ENCODE data around the gene ATP8B4. TPM values are rescaled to one million over a fixed set of nuclear protein-coding genes. Genes with fewer than 3 reads are reported as not detected.

The ATP8B4 gene
- total and polyA plus RNA-seq, 2 of the 8 experiments (the other 6 are each of a cell fraction or from before 2014, with no cell fraction given): 0.17 to 0.24 TPM

DNA sequence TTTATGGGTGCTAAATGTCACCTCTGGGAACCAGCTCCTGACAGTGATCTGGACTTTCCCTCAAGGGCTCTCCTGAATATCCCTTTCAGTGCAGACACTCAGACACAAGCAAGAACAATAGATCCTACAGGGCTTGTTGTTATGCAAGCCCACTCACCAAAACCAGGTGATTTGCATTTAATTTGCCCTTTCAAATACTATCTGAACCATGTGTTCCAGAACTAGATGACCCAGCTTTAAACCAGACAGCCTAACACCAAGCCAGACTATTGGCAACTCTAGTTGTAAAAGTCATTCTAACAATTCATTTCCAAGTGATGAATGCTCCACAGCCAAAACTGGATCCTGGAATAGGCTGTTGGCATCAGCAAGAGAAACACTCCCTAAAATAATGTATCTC, 5.6 kb upstream of the ATP8B4 start:
- no peak overlapping the region for H3K14ac ChIP-seq (ENCODE audit: insufficient read length)
- H3K56ac ChIP-seq (replicated peaks; ENCODE audit: insufficient read length, low read depth, low read length): no peak overlapping the region
- no peak overlapping the region for H3K4me3 ChIP-seq (ENCODE audit: extremely low read depth in 1 of 4, insufficient read depth in 2 of 4, low read depth in 3 of 4, low read length in 4 of 4)
- H3K4me2 ChIP-seq (ENCODE audit: insufficient read depth in 1 of 2, low read depth in 2 of 2, low read length in 2 of 2): no peak overlapping the region
- H2BK5ac ChIP-seq (ENCODE audit: low read depth, low read length): no peak overlapping the region
- no peak overlapping the region for H3K23ac ChIP-seq (ENCODE audit: insufficient read length)
- H3K27ac ChIP-seq (ENCODE audit: low read depth, low read length): no peak overlapping the region
- no peaks in the 10 kb centered on the region for H3K4me1 ChIP-seq (replicated peaks in 1 of 4; ENCODE audit: control insufficient read depth in 3 of 4, insufficient read depth in 4 of 4, low read length in 3 of 4)
- H4K20me1 ChIP-seq (replicated peaks in 1 of 2; ENCODE audit: control insufficient read depth in 1 of 2, insufficient read depth in 2 of 2, low read length in 2 of 2): no peaks in the 10 kb centered on the region
- no peaks in the 10 kb centered on the region for H3K23me2 ChIP-seq (ENCODE audit: low read depth, low read length)
- FAIRE-seq (no peak), DNase-seq (ENCODE audit: low read depth in 1 of 2, low spot score in 2 of 2) (no peak)
- H2AK5ac ChIP-seq (ENCODE audit: low read depth, low read length): no peak overlapping the region
- TF ChIP-seq ZNF274 (IDR thresholded peaks at IDR 0.05; ENCODE audit: borderline replicate concordance, extremely low read depth, low read length) (no peak), CHD1 (IDR thresholded peaks at IDR 0.05; ENCODE audit: low read depth, low read length) (no peak), POLR2AphosphoS5 (IDR thresholded peaks at IDR 0.05; ENCODE audit: low read depth, low read length) (no peak), TAF1 (IDR thresholded peaks at IDR 0.05; ENCODE audit: low read depth, low read length) (no peak), BCL11A (IDR thresholded peaks at IDR 0.05; ENCODE audit: low read depth in 2 of 2, low read length in 2 of 2) (no peak), EP300 (IDR thresholded peaks at IDR 0.05; ENCODE audit: borderline replicate concordance in 1 of 2, low read depth in 2 of 2, low read length in 2 of 2) (no peak), CBX8 (IDR thresholded peaks at IDR 0.05; ENCODE audit: borderline replicate concordance, low read depth, low read length) (no peak), YY1 (IDR thresholded peaks at IDR 0.05; ENCODE audit: low read depth, low read length) (no peak), CHD2 (IDR thresholded peaks at IDR 0.05; ENCODE audit: low read length) (no peak), FOSL1 (IDR thresholded peaks at IDR 0.05; ENCODE audit: insufficient read depth, low read depth, low read length) (no peak)
- TF ChIP-seq, protein P1, sequence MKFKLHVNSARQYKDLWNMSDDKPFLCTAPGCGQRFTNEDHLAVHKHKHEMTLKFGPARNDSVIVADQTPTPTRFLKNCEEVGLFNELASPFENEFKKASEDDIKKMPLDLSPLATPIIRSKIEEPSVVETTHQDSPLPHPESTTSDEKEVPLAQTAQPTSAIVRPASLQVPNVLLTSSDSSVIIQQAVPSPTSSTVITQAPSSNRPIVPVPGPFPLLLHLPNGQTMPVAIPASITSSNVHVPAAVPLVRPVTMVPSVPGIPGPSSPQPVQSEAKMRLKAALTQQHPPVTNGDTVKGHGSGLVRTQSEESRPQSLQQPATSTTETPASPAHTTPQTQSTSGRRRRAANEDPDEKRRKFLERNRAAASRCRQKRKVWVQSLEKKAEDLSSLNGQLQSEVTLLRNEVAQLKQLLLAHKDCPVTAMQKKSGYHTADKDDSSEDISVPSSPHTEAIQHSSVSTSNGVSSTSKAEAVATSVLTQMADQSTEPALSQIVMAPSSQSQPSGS (IDR thresholded peaks at IDR 0.05; ENCODE audit: low read length): no peak
- POLR2A ChIA-PET (ENCODE audit: partially characterized antibody): no interaction called here
- H3K79me1 ChIP-seq (ENCODE audit: low read depth, low read length): no peaks in the 10 kb centered on the region
- CTCF ChIA-PET (ENCODE audit: partially characterized antibody): interaction anchor here (0.5 to 1.3 kb wide), 3 partner anchors 16 to 100 kb away, joined by 3 to 4 read pairs (median 3); no protein-coding TSS in a partner anchor
- no peak overlapping the region for H3K4ac ChIP-seq (replicated peaks; ENCODE audit: insufficient read length, low read depth, low read length)
- H3K79me2 ChIP-seq (ENCODE audit: control insufficient read depth in 1 of 2, insufficient read depth in 2 of 2, low read length in 2 of 2): no peaks in the 10 kb centered on the region
- no peak overlapping the region for H2BK15ac ChIP-seq (ENCODE audit: low read length)
- no peaks in the 10 kb centered on the region for H3K9me3 ChIP-seq (ENCODE audit: insufficient read depth in 2 of 2, low read depth in 1 of 2, low read length in 1 of 2)
- H3K27me3 ChIP-seq (replicated peaks in 1 of 4; ENCODE audit: control insufficient read depth in 3 of 4, extremely low read depth in 1 of 4, insufficient read depth in 3 of 4, low read length in 3 of 4): no peaks in the 10 kb centered on the region
- H2BK20ac ChIP-seq (ENCODE audit: low read length): no peak overlapping the region
- H2BK120ac ChIP-seq (replicated peaks; ENCODE audit: low read depth, low read length): no peak overlapping the region
- no peak overlapping the region for H3K9ac ChIP-seq (replicated peaks in 1 of 4; ENCODE audit: extremely low read depth in 1 of 4, low read depth in 3 of 4, low read length in 3 of 4)
- no peak overlapping the region for H2BK12ac ChIP-seq (ENCODE audit: low read depth, low read length)
- H3K18ac ChIP-seq (ENCODE audit: extremely low read depth, low read length): no peak overlapping the region
- H2AFZ ChIP-seq (ENCODE audit: low read length): no peak overlapping the region
- H4K5ac ChIP-seq (ENCODE audit: insufficient read length, low read depth, low read length): no peak overlapping the region
- H4K8ac ChIP-seq (ENCODE audit: extremely low read depth, insufficient read depth, low read length): no peak overlapping the region
- H3K36me3 ChIP-seq (ENCODE audit: control insufficient read depth in 2 of 4, insufficient read depth in 4 of 4, low read length in 3 of 4): no peaks in the 10 kb centered on the region
- H4K91ac ChIP-seq (replicated peaks; ENCODE audit: insufficient read length, low read length): no peak overlapping the region
